ENCODE data around the gene PRDM1.

Gene PRDM1

DNA sequence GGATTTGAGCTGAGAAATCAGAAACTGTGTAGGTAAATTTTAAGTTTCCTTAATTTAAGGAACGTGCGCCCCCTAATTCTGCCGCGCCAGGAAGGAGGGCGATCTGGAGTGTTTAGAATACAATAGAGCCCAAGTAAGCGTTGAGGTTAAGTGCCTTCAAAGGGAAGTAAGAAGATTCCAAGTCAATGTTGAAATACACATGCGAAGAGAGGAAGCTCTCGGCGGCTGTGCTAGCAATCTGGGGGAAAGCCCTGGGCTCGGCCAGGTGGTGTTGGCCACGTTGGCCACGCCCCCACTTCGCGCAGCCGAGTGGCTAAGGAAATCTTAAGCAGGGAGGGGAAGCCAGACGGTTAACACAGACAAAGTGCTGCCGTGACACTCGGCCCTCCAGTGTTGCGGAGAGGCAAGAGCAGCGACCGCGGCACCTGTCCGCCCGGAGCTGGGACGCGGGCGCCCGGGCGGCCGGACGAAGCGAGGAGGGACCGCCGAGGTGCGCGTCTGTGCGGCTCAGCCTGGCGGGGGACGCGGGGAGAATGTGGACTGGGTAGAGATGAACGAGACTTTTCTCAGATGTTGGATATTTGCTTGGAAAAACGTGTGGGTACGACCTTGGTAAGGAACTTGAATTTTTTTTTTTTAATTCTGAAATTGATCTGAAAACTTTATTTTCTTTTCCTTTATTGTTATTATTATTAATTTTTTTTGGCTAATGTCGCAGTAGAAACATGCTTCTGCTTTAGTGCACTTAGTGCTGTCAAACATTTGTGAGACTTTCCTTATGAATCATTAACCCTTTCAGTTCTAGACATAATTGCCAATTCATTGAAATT, at the start of gene PRDM1:
Gene PRDM1 (plus strand): TSS at position 353 of the 830 bp plus-strand sequence. CDS start 218 bp downstream, at position 571.
- CTCF ChIA-PET, result interaction anchor here (0.8 to 1.2 kb wide), 3 partner anchors 19 to 216 kb away, joined by 3 to 6 read pairs (median 3); no protein-coding TSS in a partner anchor
- POLR2A ChIA-PET, result interaction anchor here (1.2 to 1.4 kb wide), 4 partner anchors 9 to 96 kb away, joined by 3 to 5 read pairs (median 4); no protein-coding TSS in a partner anchor
- peak; percentile 78 for DNase-seq (ENCODE audit: extremely low spot score)
- TF ChIP-seq L3MBTL2 (conservative IDR thresholded peaks at IDR 0.05) (peak; percentile 54), ARNT (IDR thresholded peaks at IDR 0.05) (no peak)

DNA sequence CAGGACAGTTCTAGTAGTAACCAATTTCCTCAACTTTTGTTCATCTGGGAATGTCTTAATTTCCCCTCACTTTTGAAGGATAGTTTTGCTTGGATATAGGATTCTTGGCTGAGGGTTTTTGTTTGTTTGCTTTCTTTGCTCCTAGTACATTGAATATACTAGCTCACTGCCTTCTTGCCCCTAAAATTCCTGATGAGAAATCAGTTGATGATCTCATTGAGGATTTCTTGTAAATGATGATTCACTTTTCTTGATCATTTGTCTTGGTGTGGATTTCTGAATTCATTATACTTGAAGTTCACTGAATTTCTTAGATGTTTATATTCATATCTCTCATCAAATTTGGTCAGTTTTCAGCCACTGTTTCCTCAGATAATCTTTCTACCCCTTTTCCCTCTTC, 49.1 kb upstream of the PRDM1 start:
- TF ChIP-seq SUZ12 (IDR thresholded peaks at IDR 0.05), result no peak
- TF ChIP-seq L3MBTL2 (conservative IDR thresholded peaks at IDR 0.05), result no peak
- TF ChIP-seq HDGF (IDR thresholded peaks at IDR 0.05; ENCODE audit: borderline replicate concordance), result no peak
- no peak for TF ChIP-seq ZNF384 (IDR thresholded peaks at IDR 0.05)
- no peak for TF ChIP-seq FOXK2 (IDR thresholded peaks at IDR 0.05)
- TF ChIP-seq SP1 (IDR thresholded peaks at IDR 0.05), result no peak
- no peak for TF ChIP-seq ELF4 (IDR thresholded peaks at IDR 0.05)
- no peak for TF ChIP-seq FOXM1 (IDR thresholded peaks at IDR 0.05; ENCODE audit: borderline replicate concordance)
- TF ChIP-seq CTBP1 (IDR thresholded peaks at IDR 0.05; ENCODE audit: borderline replicate concordance), result no peak
- no peak for TF ChIP-seq ARNT (IDR thresholded peaks at IDR 0.05)
- TF ChIP-seq, protein P1, sequence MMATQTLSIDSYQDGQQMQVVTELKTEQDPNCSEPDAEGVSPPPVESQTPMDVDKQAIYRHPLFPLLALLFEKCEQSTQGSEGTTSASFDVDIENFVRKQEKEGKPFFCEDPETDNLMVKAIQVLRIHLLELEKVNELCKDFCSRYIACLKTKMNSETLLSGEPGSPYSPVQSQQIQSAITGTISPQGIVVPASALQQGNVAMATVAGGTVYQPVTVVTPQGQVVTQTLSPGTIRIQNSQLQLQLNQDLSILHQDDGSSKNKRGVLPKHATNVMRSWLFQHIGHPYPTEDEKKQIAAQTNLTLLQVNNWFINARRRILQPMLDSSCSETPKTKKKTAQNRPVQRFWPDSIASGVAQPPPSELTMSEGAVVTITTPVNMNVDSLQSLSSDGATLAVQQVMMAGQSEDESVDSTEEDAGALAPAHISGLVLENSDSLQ (IDR thresholded peaks at IDR 0.05), result no peak
- TF ChIP-seq LEF1 (IDR thresholded peaks at IDR 0.05; ENCODE audit: borderline replicate concordance), result no peak
- no peak for TF ChIP-seq FOXA1 (IDR thresholded peaks at IDR 0.05)
- no peak for TF ChIP-seq BHLHE40 (IDR thresholded peaks at IDR 0.05; ENCODE audit: borderline replicate concordance)
- no peak for TF ChIP-seq NFRKB (IDR thresholded peaks at IDR 0.05)
- no peak for TF ChIP-seq TARDBP (IDR thresholded peaks at IDR 0.05)
- ChIA-PET POLR2A (no interaction called here), CTCF (no interaction called here)
- DNase-seq (ENCODE audit: extremely low spot score), result no peak

DNA sequence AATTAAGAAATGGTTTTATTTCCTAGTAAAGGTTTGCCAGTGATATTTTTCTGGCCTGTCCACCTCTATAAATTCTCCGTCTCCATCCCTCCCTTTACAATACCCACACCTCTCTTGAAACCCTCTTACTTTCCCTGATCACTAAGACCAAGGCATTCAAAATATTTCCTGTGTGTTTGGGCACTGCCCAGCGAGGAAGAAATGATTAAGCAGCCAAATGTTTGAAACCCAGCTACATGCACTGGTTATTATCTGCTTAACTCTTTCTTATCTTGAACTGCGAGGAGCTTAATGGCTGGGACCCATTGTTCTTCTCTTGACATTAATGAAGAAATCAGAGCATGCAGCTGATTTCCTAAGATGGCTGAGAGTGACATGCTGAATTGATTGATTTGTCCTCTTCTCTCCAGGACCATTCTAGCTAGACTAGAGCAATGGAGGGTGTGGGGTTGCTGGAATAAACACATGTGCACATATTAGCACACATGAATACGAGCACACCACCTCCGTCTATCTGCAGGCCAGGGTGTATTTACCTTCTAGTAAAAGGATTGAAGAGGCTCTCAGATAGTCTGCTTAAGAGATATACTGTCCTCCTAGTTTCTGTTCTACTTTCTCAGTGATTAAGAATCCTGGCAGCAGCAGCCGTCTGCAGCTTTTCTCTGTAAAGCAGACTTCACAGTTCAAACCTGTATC, 46.1 kb upstream of the PRDM1 start:
- no peak for DNase-seq (ENCODE audit: extremely low spot score)
- ChIA-PET POLR2A (no interaction called here), CTCF (no interaction called here)
- TF ChIP-seq, protein P1 (IDR thresholded peaks at IDR 0.05), result peak; percentile 30
- TF ChIP-seq L3MBTL2 (conservative IDR thresholded peaks at IDR 0.05), result no peak

DNA sequence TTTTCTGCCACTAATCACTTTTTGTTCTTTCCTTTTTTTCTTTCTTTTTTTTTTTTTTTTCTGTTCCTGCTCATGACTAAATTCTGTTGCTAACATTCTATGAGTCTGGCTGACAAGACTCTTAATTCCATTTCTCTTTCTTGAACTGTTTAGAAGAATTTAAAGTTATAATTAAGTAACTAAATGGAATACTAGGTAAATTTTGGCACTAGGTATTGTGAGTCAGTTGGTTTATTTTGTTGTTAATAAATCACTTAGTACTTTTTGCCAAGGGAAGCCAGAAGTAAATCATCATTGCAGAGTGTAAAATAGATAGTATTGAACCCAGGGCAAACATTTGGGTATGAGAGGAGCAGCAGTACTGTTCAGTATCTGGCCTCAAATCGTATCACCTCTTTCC, 42.0 kb upstream of the PRDM1 start:
- DNase-seq (ENCODE audit: extremely low spot score), result no peak
- TF ChIP-seq ARNT (IDR thresholded peaks at IDR 0.05), result no peak
- TF ChIP-seq SP1 (IDR thresholded peaks at IDR 0.05), result no peak
- no peak for TF ChIP-seq FOXM1 (IDR thresholded peaks at IDR 0.05; ENCODE audit: borderline replicate concordance)
- no peak for TF ChIP-seq NFRKB (IDR thresholded peaks at IDR 0.05)
- TF ChIP-seq, protein P1 (IDR thresholded peaks at IDR 0.05), result no peak
- CTCF ChIA-PET, result no interaction called here
- POLR2A ChIA-PET, result no interaction called here

DNA sequence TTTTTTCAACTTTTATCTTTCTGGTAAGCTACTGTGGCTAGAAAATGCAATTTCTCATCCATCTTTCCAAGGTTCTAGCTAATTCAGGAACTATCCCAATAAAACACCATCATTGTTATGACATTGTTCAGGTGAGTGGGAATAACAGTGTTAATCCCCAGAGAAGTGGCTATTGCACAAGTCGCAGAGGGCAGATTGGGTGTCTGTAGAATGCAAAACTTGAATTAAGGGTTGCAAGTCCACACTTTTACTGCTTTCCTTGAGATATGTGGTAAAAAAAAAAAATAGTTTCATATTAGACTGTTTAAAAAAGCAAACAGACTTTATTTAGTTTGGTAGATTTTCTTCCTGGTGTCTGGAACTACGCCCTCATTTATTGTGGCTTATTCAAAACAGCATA, 41.1 kb upstream of the PRDM1 start:
- POLR2A ChIA-PET, result no interaction called here
- DNase-seq (ENCODE audit: extremely low spot score), result no peak
- CTCF ChIA-PET, result no interaction called here
- no peak for TF ChIP-seq CTBP1 (IDR thresholded peaks at IDR 0.05; ENCODE audit: borderline replicate concordance)
- TF ChIP-seq NFRKB (IDR thresholded peaks at IDR 0.05), result no peak
- no peak for TF ChIP-seq ELF4 (IDR thresholded peaks at IDR 0.05)
- TF ChIP-seq, protein P1 (IDR thresholded peaks at IDR 0.05), result no peak

DNA sequence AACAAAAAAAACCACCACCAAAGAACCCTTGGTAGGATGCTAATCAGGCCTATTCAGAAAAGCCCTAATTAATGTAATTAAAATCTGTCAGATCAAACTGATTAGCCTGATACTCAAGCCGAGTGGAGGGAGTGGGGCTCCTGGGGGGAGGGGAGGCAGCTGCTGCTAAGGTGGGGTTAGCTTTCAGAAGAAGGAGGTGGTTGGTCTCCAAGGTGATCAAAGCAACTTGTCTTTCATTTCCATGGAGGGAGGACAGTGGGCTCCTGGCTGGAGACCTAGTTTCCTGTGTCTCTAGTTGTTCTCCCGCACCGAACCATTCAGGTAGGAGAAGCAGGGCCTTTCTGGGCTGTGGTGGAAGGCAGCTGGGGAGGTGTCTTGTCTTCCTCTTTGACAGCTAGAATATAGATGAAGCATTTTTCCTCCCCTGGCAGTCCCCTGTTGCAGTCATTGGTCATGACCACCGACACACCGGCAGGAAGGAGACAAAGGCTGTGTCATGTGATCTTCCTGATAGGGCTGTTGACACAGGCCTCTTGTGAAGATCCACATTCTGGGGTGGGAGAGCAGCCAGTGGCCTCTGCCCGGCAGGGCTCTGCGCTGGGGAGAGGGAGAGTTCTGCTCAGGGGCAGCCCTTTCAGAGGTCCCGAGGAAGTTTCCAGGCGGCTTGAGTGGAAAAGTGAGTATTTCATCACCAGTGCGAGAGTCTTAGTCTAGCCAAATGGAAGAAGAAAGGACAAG, 39.9 kb upstream of the PRDM1 start:
- TF ChIP-seq LEF1 (IDR thresholded peaks at IDR 0.05; ENCODE audit: borderline replicate concordance), result no peak
- no peak for TF ChIP-seq BHLHE40 (IDR thresholded peaks at IDR 0.05; ENCODE audit: borderline replicate concordance)
- no peak for TF ChIP-seq FOXM1 (IDR thresholded peaks at IDR 0.05; ENCODE audit: borderline replicate concordance)
- no peak for TF ChIP-seq HDGF (IDR thresholded peaks at IDR 0.05; ENCODE audit: borderline replicate concordance)
- TF ChIP-seq, protein P1 (IDR thresholded peaks at IDR 0.05), result no peak
- TF ChIP-seq FOXA1 (IDR thresholded peaks at IDR 0.05), result no peak
- TF ChIP-seq SUZ12 (IDR thresholded peaks at IDR 0.05), result no peak
- no peak for TF ChIP-seq CTBP1 (IDR thresholded peaks at IDR 0.05; ENCODE audit: borderline replicate concordance)
- POLR2A ChIA-PET, result no interaction called here
- DNase-seq (ENCODE audit: extremely low spot score), result no peak
- CTCF ChIA-PET, result no interaction called here

Data from HEK293T (cell line).